H9 (cell line): Measurements from ENCODE around the gene DEAF1. TPM values are rescaled to one million over a fixed set of nuclear protein-coding genes. Genes with fewer than 3 reads are reported as not detected.

Experiments
- DNase-seq: peaks from one replicate; pipeline ENCODE4 v3.0.0-alpha.2; 2017
- H2AFZ ChIP-seq: one replicate; pipeline ENCODE4 v1.6.1; 2013; ENCODE audit warnings: mild to moderate bottlenecking, low read length, control low read depth, moderate library complexity
- H2AK5ac ChIP-seq: 2 replicates; pipeline ENCODE4 v1.6.1; 2013; ENCODE audit warnings: low read length, control low read depth, mixed read lengths; ENCODE audit not compliant: insufficient read length
- H2BK120ac ChIP-seq: one replicate; pipeline ENCODE4 v1.6.1; 2013; ENCODE audit warnings: low read depth, mild to moderate bottlenecking, low read length, control low read depth, inconsistent platforms; ENCODE audit not compliant: poor library complexity, severe bottlenecking
- H2BK12ac ChIP-seq: 2 replicates; pipeline ENCODE4 v1.6.1; 2013; ENCODE audit warnings: low read length, control low read depth, mixed read lengths, low read depth; ENCODE audit not compliant: insufficient read length
- H2BK15ac ChIP-seq: 2 replicates; pipeline ENCODE4 v1.6.1; 2013; ENCODE audit warnings: low read depth, low read length, control low read depth
- H2BK20ac ChIP-seq: one replicate; pipeline ENCODE4 v1.6.1; 2013; ENCODE audit warnings: low read depth, mild to moderate bottlenecking, low read length, control low read depth, inconsistent platforms; ENCODE audit not compliant: poor library complexity, severe bottlenecking
- H2BK5ac ChIP-seq: 2 replicates; pipeline ENCODE4 v1.6.1; 2013; ENCODE audit warnings: low read length, control low read depth, mixed read lengths; ENCODE audit not compliant: insufficient read length
- H3K14ac ChIP-seq: 2 replicates; pipeline ENCODE4 v1.6.1; 2013; ENCODE audit warnings: low read length, control low read depth; ENCODE audit not compliant: insufficient read depth
- H3K18ac ChIP-seq: 2 replicates; pipeline ENCODE4 v1.6.1; 2013; ENCODE audit warnings: low read depth, mild to moderate bottlenecking, mixed read lengths, low read length, control low read depth; ENCODE audit not compliant: insufficient read length
- H3K23ac ChIP-seq: 2 replicates; pipeline ENCODE4 v1.6.1; 2013; ENCODE audit warnings: low read length, control low read depth, mixed read lengths, low read depth; ENCODE audit not compliant: insufficient read length
- H3K23me2 ChIP-seq: 2 replicates; pipeline ENCODE4 v1.6.1; 2013; ENCODE audit warnings: low read depth, mild to moderate bottlenecking, mixed read lengths, low read length, control low read depth; ENCODE audit not compliant: insufficient read length, poor library complexity, severe bottlenecking
- H3K27ac ChIP-seq: 2 replicates; pipeline ENCODE4 v1.5.1; 2013; ENCODE audit warnings: low read length, control low read depth, mixed read lengths, low read depth; ENCODE audit not compliant: insufficient read length
- H3K27me3 ChIP-seq: 2 replicates; pipeline ENCODE4 v1.6.1; 2013; ENCODE audit warnings: low read length, control low read depth, inconsistent platforms; ENCODE audit not compliant: insufficient read depth
- H3K4ac ChIP-seq: 2 replicates; pipeline ENCODE4 v1.6.1; 2013; ENCODE audit warnings: low read depth, mild to moderate bottlenecking, control low read depth, inconsistent platforms, low read length, moderate library complexity
- H3K4me1 ChIP-seq: 2 replicates; pipeline ENCODE4 v1.6.1; 2013; ENCODE audit warnings: low read length, control low read depth, inconsistent platforms; ENCODE audit not compliant: insufficient read depth
- H3K4me2 ChIP-seq: 2 replicates; pipeline ENCODE4 v1.6.1; 2013; ENCODE audit warnings: low read length, control low read depth, mixed read lengths; ENCODE audit not compliant: insufficient read length, insufficient read depth
- H3K56ac ChIP-seq: 2 replicates; pipeline ENCODE4 v1.6.1; 2013; ENCODE audit warnings: low read depth, mild to moderate bottlenecking, mixed read lengths, low read length, control low read depth; ENCODE audit not compliant: insufficient read length
- H3K79me1 ChIP-seq: 2 replicates; pipeline ENCODE4 v1.6.1; 2013; ENCODE audit warnings: low read depth, mild to moderate bottlenecking, moderate library complexity, low read length, control low read depth, inconsistent platforms; ENCODE audit not compliant: insufficient read depth, poor library complexity, severe bottlenecking
- H3K79me2 ChIP-seq: 2 replicates; pipeline ENCODE4 v1.6.1; 2013; ENCODE audit warnings: low read length, control low read depth, inconsistent platforms; ENCODE audit not compliant: insufficient read depth
- H3K9ac ChIP-seq: 2 replicates; pipeline ENCODE4 v1.6.1; 2013; ENCODE audit warnings: low read length, control low read depth, mixed read lengths; ENCODE audit not compliant: insufficient read length; ENCODE audit errors: extremely low read depth
- H3K9me3 ChIP-seq: one replicate; pipeline ENCODE4 v1.6.1; 2013; ENCODE audit warnings: low read depth, low read length, inconsistent platforms; ENCODE audit not compliant: control insufficient read depth
- H3T11ph ChIP-seq: one replicate; pipeline ENCODE4 v1.6.1; 2013; ENCODE audit warnings: mild to moderate bottlenecking, low read length, control low read depth, inconsistent platforms
- H4K20me1 ChIP-seq: one replicate; pipeline ENCODE4 v1.6.1; 2013; ENCODE audit not compliant: control insufficient read depth, insufficient read length, insufficient read depth
- H4K5ac ChIP-seq: 2 replicates; pipeline ENCODE4 v1.6.1; 2013; ENCODE audit warnings: low read depth, mild to moderate bottlenecking, mixed read lengths, low read length, control low read depth; ENCODE audit not compliant: insufficient read length
- H4K8ac ChIP-seq: replicated peaks from 2 replicates; pipeline ENCODE4 v1.6.1; 2013; ENCODE audit warnings: low read length, control low read depth, mixed read lengths, low read depth; ENCODE audit not compliant: insufficient read length
- H4K91ac ChIP-seq: 2 replicates; pipeline ENCODE4 v1.6.1; 2013; ENCODE audit warnings: low read depth, mild to moderate bottlenecking, moderate library complexity, mixed read lengths, low read length, control low read depth; ENCODE audit not compliant: insufficient read length
- H3K27ac Mint-ChIP-seq, 3 experiments: 2 replicates in 2 of 3; 3 replicates in 1 of 3; pipeline ENCODE4 v1.8.0; 2020 to 2021; ENCODE audit warnings: mixed read lengths in 3 of 3, mild to moderate bottlenecking in 1 of 3, moderate library complexity in 1 of 3
- H3K27me3 Mint-ChIP-seq: 2 replicates; pipeline ENCODE4 v1.8.0; 2021; ENCODE audit warnings: low read depth, mild to moderate bottlenecking, moderate library complexity, mixed read lengths
- H3K36me3 Mint-ChIP-seq, 3 experiments: 2 replicates in 2 of 3; 3 replicates in 1 of 3; pipeline ENCODE4 v1.8.0; 2020 to 2021; ENCODE audit warnings: low read depth in 3 of 3, mixed read lengths in 3 of 3; ENCODE audit not compliant: insufficient read depth in 1 of 3
- H3K4me1 Mint-ChIP-seq, 2 experiments: 2 replicates each; pipeline ENCODE4 v1.8.0; 2020; ENCODE audit warnings: mixed read lengths in 2 of 2
- H3K4me3 Mint-ChIP-seq, 2 experiments: 2 replicates in 1 of 2; 3 replicates in 1 of 2; pipeline ENCODE4 v1.8.0; 2020 to 2021; ENCODE audit warnings: mild to moderate bottlenecking in 2 of 2, mixed read lengths in 2 of 2, moderate library complexity in 1 of 2
- H3K9me3 Mint-ChIP-seq, 2 experiments: 2 replicates in 1 of 2; 3 replicates in 1 of 2; pipeline ENCODE4 v1.8.0; 2020; ENCODE audit warnings: mild to moderate bottlenecking in 2 of 2, mixed read lengths in 2 of 2, moderate library complexity in 1 of 2
- WGBS: extraction: QIAGEN DNeasy Blood & Tissue Kit; methylation state at CpG from one replicate; pipeline ENCODE4 v1.1.7; 2013; ENCODE audit warnings: missing lambda C conversion rate, low lambda C conversion rate, mixed read lengths; ENCODE audit not compliant: insufficient read length; ENCODE audit errors: extremely low coverage; 5-methylcytosine and 5-hydroxymethylcytosine counted together
- total RNA-seq: library from RNA; stranded (reverse); gene quantifications from 2 replicates; pipeline ENCODE4 v1.2.1, GENCODE V29; 2021
- TF ChIP-seq, protein P1 (sequence below): fragments of 200-600 bp; sonication (generic); conservative IDR thresholded peaks from 3 replicates; pipeline ENCODE4 v1.8.0; 2021; ENCODE audit warnings: antibody characterized with exemption, mild to moderate bottlenecking

Gene DEAF1
- total RNA-seq, 1 experiment from 2014 or later: 67.3 TPM

DNA sequence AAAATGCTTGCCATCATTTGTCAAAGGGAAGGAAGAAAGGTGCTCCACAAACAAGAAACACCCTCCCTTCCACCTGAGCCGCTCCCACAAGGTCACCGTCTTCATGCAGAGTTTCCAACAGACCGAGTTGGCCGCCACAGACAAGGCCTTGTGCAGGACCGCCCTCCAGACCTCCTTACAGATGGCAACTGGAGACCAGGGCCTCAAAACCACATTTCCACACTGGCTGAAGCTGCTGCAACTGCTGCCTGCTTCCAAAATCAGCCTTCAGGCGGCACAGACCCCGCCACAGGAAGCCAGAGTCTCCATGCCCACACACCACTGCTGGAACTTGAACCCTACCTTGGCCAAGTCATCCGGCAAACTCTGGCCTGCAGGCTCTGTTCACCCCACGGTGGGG, 6.3 kb downstream of the DEAF1 start:
- Mint-ChIP-seq H3K36me3 (peaks cover 46 to 69% (median 56%) of the 10 kb centered on the region in 3 experiments), H3K9me3 (no peaks in the 10 kb centered on the region; a peak in 1 of 5 replicates), H3K4me3 (no peak overlapping the region), H3K4me1 (peaks cover 29 to 34% of the 10 kb centered on the region in 2 experiments), H3K27me3 (no peaks in the 10 kb centered on the region; the same call in 1 of the 2 replicates), H3K27ac (no peak overlapping the region)
- Histone ChIP-seq H2BK12ac (no peak overlapping the region), H2BK20ac (no peak overlapping the region), H2AK5ac (no peak overlapping the region), H3K79me1 (peaks cover 3% of the 10 kb centered on the region), H3K27ac (no peak overlapping the region), H3K9me3 (no peaks in the 10 kb centered on the region), H3K4me1 (peaks cover 6% of the 10 kb centered on the region; the same call in 1 of the 2 replicates), H2BK5ac (no peak overlapping the region), H4K8ac (no peak overlapping the region), H3K23ac (no peak overlapping the region), H2BK15ac (no peak overlapping the region), H3K27me3 (no peaks in the 10 kb centered on the region), H4K20me1 (no peaks in the 10 kb centered on the region), H2BK120ac (no peak overlapping the region), H3K4ac (no peak overlapping the region), H4K91ac (no peak overlapping the region), H3K14ac (no peak overlapping the region), H3K18ac (no peak overlapping the region), H2AFZ (no peak overlapping the region), H3K56ac (no peak overlapping the region), H3T11ph (no peak overlapping the region), H3K79me2 (peaks cover 11% of the 10 kb centered on the region; the same call in 1 of the 2 replicates), H3K9ac (no peak overlapping the region), H3K23me2 (no peaks in the 10 kb centered on the region), H4K5ac (no peak overlapping the region), H3K4me2 (no peak overlapping the region)
- WGBS: no CpG with 5 or more reads among the region's 9 CpGs
- TF ChIP-seq, protein P1, sequence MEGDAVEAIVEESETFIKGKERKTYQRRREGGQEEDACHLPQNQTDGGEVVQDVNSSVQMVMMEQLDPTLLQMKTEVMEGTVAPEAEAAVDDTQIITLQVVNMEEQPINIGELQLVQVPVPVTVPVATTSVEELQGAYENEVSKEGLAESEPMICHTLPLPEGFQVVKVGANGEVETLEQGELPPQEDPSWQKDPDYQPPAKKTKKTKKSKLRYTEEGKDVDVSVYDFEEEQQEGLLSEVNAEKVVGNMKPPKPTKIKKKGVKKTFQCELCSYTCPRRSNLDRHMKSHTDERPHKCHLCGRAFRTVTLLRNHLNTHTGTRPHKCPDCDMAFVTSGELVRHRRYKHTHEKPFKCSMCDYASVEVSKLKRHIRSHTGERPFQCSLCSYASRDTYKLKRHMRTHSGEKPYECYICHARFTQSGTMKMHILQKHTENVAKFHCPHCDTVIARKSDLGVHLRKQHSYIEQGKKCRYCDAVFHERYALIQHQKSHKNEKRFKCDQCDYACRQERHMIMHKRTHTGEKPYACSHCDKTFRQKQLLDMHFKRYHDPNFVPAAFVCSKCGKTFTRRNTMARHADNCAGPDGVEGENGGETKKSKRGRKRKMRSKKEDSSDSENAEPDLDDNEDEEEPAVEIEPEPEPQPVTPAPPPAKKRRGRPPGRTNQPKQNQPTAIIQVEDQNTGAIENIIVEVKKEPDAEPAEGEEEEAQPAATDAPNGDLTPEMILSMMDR: no peak
- no peak for DNase-seq
